HTERT RPE-1 (cell line): ENCODE data around the gene MGAT5B.
"Not testable (repeated sequence)": the region's sequence is repeated elsewhere in the genome, so short reads cannot be mapped to it uniquely, and the experiment has no call there.

ENCODE experiments used
- in situ Hi-C: fragments of 300-500 bp; cut with MboI; formaldehyde crosslinking; loops from 4 replicates; pipeline ENCODE4 v1.14.3; 2020; ENCODE audit warnings: low sequenced_read_pairs

MGAT5B gene

GRCh38 chr17:76868176-76868668 is at the start of gene MGAT5B:
TSS of gene MGAT5B (plus strand) at chr17:76868404. CDS start at chr17:76869030, 626 bp downstream.
- in situ Hi-C loops, result no loop called here

- in situ Hi-C loops, result no loop called here
Observed at GRCh38 chr17:76820039-76820438, 48.2 kb upstream of the MGAT5B start.

- in situ Hi-C loops, result no loop called here
Observed at GRCh38 chr17:76820561-76820960, 47.6 kb upstream of the MGAT5B start.

GRCh38 chr17:76822184-76822778 is 45.9 kb upstream of the MGAT5B start:
- in situ Hi-C loops, result no loop called here

GRCh38 chr17:76824093-76824492 is 44.1 kb upstream of the MGAT5B start:
- in situ Hi-C loops, result no loop called here

- in situ Hi-C loops, result no loop called here
Observed at GRCh38 chr17:76826330-76827068, 41.7 kb upstream of the MGAT5B start.

GRCh38 chr17:76827736-76828135 is 40.5 kb upstream of the MGAT5B start:
- in situ Hi-C loops, result no loop called here

GRCh38 chr17:76830987-76831715 is 37.1 kb upstream of the MGAT5B start:
- in situ Hi-C loops, result no loop called here

- in situ Hi-C loops, result no loop called here
Observed at GRCh38 chr17:76833034-76833644, 35.1 kb upstream of the MGAT5B start.

- in situ Hi-C loops, result no loop called here
Observed at GRCh38 chr17:76833747-76834146, 34.5 kb upstream of the MGAT5B start.

- in situ Hi-C loops, result no loop called here
Observed at GRCh38 chr17:76834870-76835269, 33.3 kb upstream of the MGAT5B start.

GRCh38 chr17:76840443-76840767 is 27.8 kb upstream of the MGAT5B start:
- in situ Hi-C loops, result no loop called here

- in situ Hi-C loops, result no loop called here
Observed at GRCh38 chr17:76840884-76841775, 27.1 kb upstream of the MGAT5B start.

- in situ Hi-C loops, result no loop called here
Observed at GRCh38 chr17:76841776-76842405, 26.3 kb upstream of the MGAT5B start.

- in situ Hi-C loops, result not testable (repeated sequence)
Observed at GRCh38 chr17:76843068-76843467, 25.1 kb upstream of the MGAT5B start.

GRCh38 chr17:76843703-76844484 is 24.3 kb upstream of the MGAT5B start:
- in situ Hi-C loops, result no loop called here

GRCh38 chr17:76844485-76844829 is 23.7 kb upstream of the MGAT5B start:
- in situ Hi-C loops, result no loop called here

GRCh38 chr17:76844846-76845245 is 23.4 kb upstream of the MGAT5B start:
- in situ Hi-C loops, result no loop called here

GRCh38 chr17:76845541-76846017 is 22.6 kb upstream of the MGAT5B start:
- in situ Hi-C loops, result no loop called here
